Adrenal gland (tissue), 12 donors: ENCODE measurements around the gene NUAK2. TPM values are rescaled to one million over a fixed set of nuclear protein-coding genes. Genes with fewer than 3 reads are reported as not detected.

Experiments
- polyA plus RNA-seq, 3 donors: library from polyadenylated mRNA; stranded (reverse); fragments of 200-250 nt in 2 of 3; fragments of 350-450 nt in 1 of 3; fragmentation: Illumina TruSeq in 1 of 3; extraction: RNeasy Lipid Tissue Mini Kit (QIAGEN cat#74804) in 1 of 3; gene quantifications; one replicate each; pipeline ENCODE4 v1.2.3, GENCODE V29; 2013 to 2014
- small RNA-seq, 2 donors: library from RNA; depleted of rRNA; stranded (forward); fragments of <200 nt; gene quantifications; one replicate each; pipeline ENCODE3, GENCODE V24; 2016
- total RNA-seq, 9 donors: library from RNA; depleted of rRNA in 4 of 9; stranded (reverse); fragments of >200 nt in 4 of 9; fragments of 120-200 nt in 1 of 9; fragmentation: NEBNext Ultra II Directional in 1 of 9; extraction: Animal tissue kit (Norgen Biotek cat#: 25700) in 1 of 9; gene quantifications; one replicate each; pipeline versions ENCODE4 v1.1.0 to v1.2.4, GENCODE V29; 2013 to 2023
- donor health status: healthy with polysubstance abuse.
- donor health status: Bipolar disorder and iron deficiency.
- donor health status: DM: yes; HTN: yes; CAD: no.
- donor health status: DM: no; HTN: no; CAD: no.
- donor health status: DM: no; HTN: no; CAD: no.
- donor health status: DM: yes; HTN: yes; CAD: no.

NUAK2 gene
- total and polyA plus RNA-seq, 12 donors, result 0.95 to 9.9 (median 4.0) TPM

Small RNAs within 50 kb of the gene (small RNA-seq; reads per million reads assigned to genes)
- 0 reads per million in 2 donors for gene SNRPGP10

Other genes with a start within 250 kb of the NUAK2 start
- gene TMEM81, start 237.3 kb downstream of the NUAK2 start, total RNA-seq, result 1 to 10 TPM; 1.9 to 5.0 (median 3.3) TPM
- 1 to 10 TPM; 3.8 to 4.8 (median 3.9) TPM for gene TMEM81, start 237.3 kb downstream of the NUAK2 start, polyA plus RNA-seq
- 10 to 100 TPM; 15.8 to 26.0 (median 18.6) TPM for gene RBBP5, start 199.8 kb downstream of the NUAK2 start, total RNA-seq
- 10 to 100 TPM in 1 of 3 donors, 1 to 10 TPM in 2; 4.7 to 24.0 (median 5.9) TPM for gene RBBP5, start 199.8 kb downstream of the NUAK2 start, polyA plus RNA-seq
- gene DSTYK, start 110.0 kb downstream of the NUAK2 start, total RNA-seq, result 10 to 100 TPM; 14.9 to 22.9 (median 17.7) TPM
- gene DSTYK, start 110.0 kb downstream of the NUAK2 start, polyA plus RNA-seq, result 10 to 100 TPM in 1 of 3 donors, 1 to 10 TPM in 2; 4.4 to 12.8 (median 6.7) TPM
- 10 to 100 TPM in 3 of 9 donors, 1 to 10 TPM in 6; 2.3 to 33.2 (median 7.6) TPM for gene TMCC2, start 93.8 kb downstream of the NUAK2 start, total RNA-seq
- gene TMCC2, start 93.8 kb downstream of the NUAK2 start, polyA plus RNA-seq, result 10 to 100 TPM in 1 of 3 donors, 1 to 10 TPM in 2; 3.3 to 11.2 (median 3.3) TPM
- 10 to 100 TPM in 8 of 9 donors, 1 to 10 TPM in 1; 5.1 to 74.9 (median 40.7) TPM for gene KLHDC8A, start 35.2 kb upstream of the NUAK2 start, total RNA-seq
- gene KLHDC8A, start 35.2 kb upstream of the NUAK2 start, polyA plus RNA-seq, result 10 to 100 TPM; 24.6 to 60.9 (median 32.2) TPM
- not detected for gene LEMD1, start 100.3 kb upstream of the NUAK2 start, total RNA-seq
- under 1 TPM in 1 of 3 donors, not detected in 2; 0.64 TPM for gene LEMD1, start 100.3 kb upstream of the NUAK2 start, polyA plus RNA-seq
- under 1 TPM in 1 of 9 donors, not detected in 8; 0.06 TPM for gene BLACAT1, start 134.3 kb upstream of the NUAK2 start, total RNA-seq
- gene BLACAT1, start 134.3 kb upstream of the NUAK2 start, polyA plus RNA-seq, result under 1 TPM; 0.03 to 0.08 (median 0.05) TPM
- 10 to 100 TPM in 7 of 9 donors, 1 to 10 TPM in 2; 3.2 to 31.3 (median 18.5) TPM for gene CDK18, start 182.9 kb upstream of the NUAK2 start, total RNA-seq
- gene CDK18, start 182.9 kb upstream of the NUAK2 start, polyA plus RNA-seq, result 10 to 100 TPM in 2 of 3 donors, 1 to 10 TPM in 1; 4.0 to 52.0 (median 14.7) TPM